Bronchial epithelial cell (primary cell): Measurements from ENCODE around the gene TELO2. TPM values are rescaled to one million over a fixed set of nuclear protein-coding genes. Genes with fewer than 3 reads are reported as not detected.

Source experiments
- DNase-seq: peaks from one replicate; pipeline ENCODE4 v3.0.0-alpha.2; 2010; ENCODE audit warnings: low read depth
- FAIRE-seq: peaks from 2 replicates; lab custom pipeline; 2011; peaks lifted over from hg19 to GRCh38; lab: Jason Lieb, UNC
- H3K27me3 ChIP-seq: 2 replicates; pipeline ENCODE4 v1.5.1; 2011; ENCODE audit warnings: low read length; ENCODE audit not compliant: control insufficient read depth, insufficient read depth
- H3K36me3 ChIP-seq: 2 replicates; pipeline ENCODE4 v1.5.1; 2011; ENCODE audit warnings: low read length; ENCODE audit not compliant: control insufficient read depth, insufficient read depth
- H3K4me3 ChIP-seq: 2 replicates; pipeline ENCODE4 v1.5.1; 2011; ENCODE audit warnings: mild to moderate bottlenecking, low read depth, low read length, control low read depth
- CTCF ChIP-seq: IDR thresholded peaks from 2 replicates; pipeline ENCODE4 v1.5.1; 2011; ENCODE audit warnings: mild to moderate bottlenecking, moderate library complexity, low read length, control low read depth, inconsistent platforms; ENCODE audit not compliant: insufficient read depth, severe bottlenecking
- total RNA-seq: library from RNA; depleted of rRNA; stranded (reverse); fragments of >200 nt; gene quantifications from 2 replicates; pipeline ENCODE4 v1.2.1, GENCODE V29; 2014

TELO2 gene
- total RNA-seq, 1 donor from 2014 or later, result 8.2 TPM

GRCh38 chr16:1539720-1540555, 46.8 kb downstream of the TELO2 start:
- FAIRE-seq, result no peak
- DNase-seq, result no peak
- no peaks in the 10 kb centered on the region for H3K27me3 ChIP-seq
- no peak overlapping the region for H3K4me3 ChIP-seq
- TF ChIP-seq CTCF, result no peak
- H3K36me3 ChIP-seq, result no peaks in the 10 kb centered on the region

- no peak for TF ChIP-seq CTCF
- Histone ChIP-seq H3K27me3 (no peaks in the 10 kb centered on the region), H3K36me3 (no peaks in the 10 kb centered on the region), H3K4me3 (no peak overlapping the region)
- FAIRE-seq (no peak), DNase-seq (no peak)
Observed at GRCh38 chr16:1540556-1540855, 47.3 kb downstream of the TELO2 start.

GRCh38 chr16:1541293-1542165, 48.4 kb downstream of the TELO2 start:
- Histone ChIP-seq H3K4me3 (no peak overlapping the region), H3K27me3 (no peaks in the 10 kb centered on the region), H3K36me3 (no peaks in the 10 kb centered on the region)
- DNase-seq (no peak), FAIRE-seq (no peak)
- TF ChIP-seq CTCF, result no peak

GRCh38 chr16:1542166-1542500, 49.0 kb downstream of the TELO2 start:
- Histone ChIP-seq H3K27me3 (no peaks in the 10 kb centered on the region), H3K36me3 (no peaks in the 10 kb centered on the region), H3K4me3 (no peak overlapping the region)
- DNase-seq (no peak), FAIRE-seq (no peak)
- TF ChIP-seq CTCF, result no peak

- FAIRE-seq (no peak), DNase-seq (no peak)
- H3K27me3 ChIP-seq, result no peaks in the 10 kb centered on the region
- TF ChIP-seq CTCF, result no peak
- H3K4me3 ChIP-seq, result no peak overlapping the region
- H3K36me3 ChIP-seq, result no peaks in the 10 kb centered on the region
Observed at GRCh38 chr16:1542533-1542932, 49.4 kb downstream of the TELO2 start.
